GM21825 (cell line): Measurements from ENCODE around the gene STMN3.
A peak's percentile ranks its signal among the peaks of the same experiment; 100 is the strongest.
"Not testable (repeated sequence)": the region's sequence is repeated elsewhere in the genome, so short reads cannot be mapped to it uniquely, and the experiment has no call there.

Experiments
- ATAC-seq: cut with Tn5 transposase; IDR thresholded peaks from one replicate; pipeline ENCODE4 v1.9.1; 2021; ENCODE audit warnings: mild to moderate bottlenecking, moderate library complexity; ENCODE audit not compliant: unreplicated experiment

Gene STMN3

DNA sequence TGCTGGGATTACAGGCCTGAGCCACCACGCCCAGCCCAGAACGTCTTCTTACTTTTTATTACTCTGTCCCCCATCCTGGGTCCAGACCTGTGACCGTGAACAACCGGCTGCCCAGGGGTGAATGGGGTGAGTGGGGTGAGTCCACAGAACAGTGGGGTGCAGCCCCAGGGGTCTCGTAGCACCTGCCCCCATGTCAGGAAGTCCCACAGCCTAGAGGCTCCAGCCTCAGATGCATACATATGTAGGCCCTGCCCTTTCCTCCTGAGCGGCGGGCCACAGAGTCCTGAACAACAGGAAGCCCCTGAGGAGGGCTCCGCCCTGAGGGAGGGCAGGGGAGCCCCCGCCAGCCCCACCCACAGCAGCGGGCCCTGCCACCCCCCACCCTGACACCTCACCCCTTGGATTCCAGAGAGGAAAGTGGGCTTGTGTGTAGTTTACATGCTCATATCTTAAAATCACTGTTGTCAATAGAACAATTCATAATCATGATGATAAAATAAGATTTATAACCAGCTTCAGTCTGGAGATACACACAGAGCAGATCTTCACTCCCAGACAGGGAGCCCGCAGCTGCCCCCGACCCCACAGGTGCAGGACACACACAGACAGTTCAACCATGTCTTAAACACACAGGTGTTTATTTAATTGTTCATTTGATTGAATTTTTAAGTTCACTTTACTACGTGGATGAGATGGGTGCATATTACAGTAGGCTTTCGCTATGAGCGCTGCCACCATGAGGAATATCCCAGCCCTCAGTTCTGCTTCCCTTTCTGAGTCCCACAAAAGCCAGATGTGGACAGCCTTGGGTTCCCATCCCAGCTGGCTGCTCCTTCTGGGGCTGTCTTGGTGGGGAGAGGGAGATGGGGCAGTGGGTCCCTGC lies 13.9 kb downstream of the STMN3 start:
- ATAC-seq = no peak

DNA sequence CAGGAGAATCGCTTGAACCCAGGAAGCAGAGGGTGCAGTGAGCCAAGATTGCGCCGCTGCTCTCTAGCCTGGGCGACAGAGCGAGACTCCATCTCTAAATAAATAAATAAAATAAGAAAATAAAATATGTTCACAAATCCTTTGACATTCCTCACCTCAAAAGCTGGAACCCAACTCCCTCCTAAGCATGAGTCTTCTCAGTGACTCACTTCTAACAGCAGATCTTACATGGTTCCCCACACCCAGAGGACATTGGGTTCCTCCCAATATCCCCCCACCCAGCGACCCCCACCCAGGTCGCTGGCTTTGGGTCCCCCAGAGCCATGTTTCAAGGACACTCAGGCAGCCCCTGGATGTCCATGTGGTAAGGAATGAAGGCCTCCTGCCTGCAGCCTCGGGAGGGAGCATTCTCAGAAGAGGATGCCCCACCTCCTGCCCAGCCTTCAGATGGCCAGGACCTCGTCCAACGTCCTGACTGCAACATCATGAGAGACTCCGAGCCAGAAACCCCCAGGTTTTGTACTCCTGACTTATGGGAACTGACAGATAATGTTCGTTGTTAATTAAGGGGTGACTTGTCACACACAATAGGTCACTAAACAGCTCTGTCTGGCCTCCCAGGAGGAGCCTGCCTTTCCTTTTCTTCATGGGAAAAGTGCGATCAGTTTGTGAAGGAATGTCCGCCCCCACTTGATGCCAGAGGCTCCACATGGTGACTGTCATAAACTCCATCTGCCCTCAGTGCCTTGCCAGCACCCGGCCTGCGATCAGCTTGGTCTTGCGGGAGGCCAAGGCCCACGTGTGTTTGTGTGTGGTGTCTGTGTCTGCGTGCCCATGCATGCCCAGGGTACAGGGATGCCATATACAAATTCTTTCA lies 16.2 kb downstream of the STMN3 start:
- no peak for ATAC-seq

GRCh38 chr20:63635431-63636141 lies 17.6 kb downstream of the STMN3 start:
- ATAC-seq = peak; percentile 35

- ATAC-seq = no peak
These were observed 19.5 kb downstream of the STMN3 start for GRCh38 chr20:63633732-63634131.

DNA sequence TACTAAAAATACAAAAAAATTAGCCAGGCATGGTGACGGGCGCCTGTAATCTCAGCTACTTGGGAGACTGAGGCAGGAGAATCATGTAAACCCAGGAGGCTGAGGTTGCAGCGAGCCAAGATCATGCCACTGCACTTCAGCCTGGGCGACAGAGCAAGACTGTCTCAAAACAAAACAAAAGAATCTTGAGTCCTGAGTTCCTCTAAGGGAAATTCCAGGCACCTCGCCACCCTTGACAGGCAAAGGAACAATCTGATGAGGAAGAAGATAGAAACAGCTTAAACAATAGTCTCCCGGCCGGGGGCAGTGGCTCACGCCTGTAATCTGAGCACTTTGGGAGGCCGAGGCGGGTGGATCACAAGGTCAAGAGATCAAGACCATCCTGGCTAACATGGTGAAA lies 21.8 kb downstream of the STMN3 start:
- not testable (repeated sequence) for ATAC-seq

- ATAC-seq = not testable (repeated sequence)
These were observed 22.3 kb downstream of the STMN3 start for GRCh38 chr20:63630956-63631355.

DNA sequence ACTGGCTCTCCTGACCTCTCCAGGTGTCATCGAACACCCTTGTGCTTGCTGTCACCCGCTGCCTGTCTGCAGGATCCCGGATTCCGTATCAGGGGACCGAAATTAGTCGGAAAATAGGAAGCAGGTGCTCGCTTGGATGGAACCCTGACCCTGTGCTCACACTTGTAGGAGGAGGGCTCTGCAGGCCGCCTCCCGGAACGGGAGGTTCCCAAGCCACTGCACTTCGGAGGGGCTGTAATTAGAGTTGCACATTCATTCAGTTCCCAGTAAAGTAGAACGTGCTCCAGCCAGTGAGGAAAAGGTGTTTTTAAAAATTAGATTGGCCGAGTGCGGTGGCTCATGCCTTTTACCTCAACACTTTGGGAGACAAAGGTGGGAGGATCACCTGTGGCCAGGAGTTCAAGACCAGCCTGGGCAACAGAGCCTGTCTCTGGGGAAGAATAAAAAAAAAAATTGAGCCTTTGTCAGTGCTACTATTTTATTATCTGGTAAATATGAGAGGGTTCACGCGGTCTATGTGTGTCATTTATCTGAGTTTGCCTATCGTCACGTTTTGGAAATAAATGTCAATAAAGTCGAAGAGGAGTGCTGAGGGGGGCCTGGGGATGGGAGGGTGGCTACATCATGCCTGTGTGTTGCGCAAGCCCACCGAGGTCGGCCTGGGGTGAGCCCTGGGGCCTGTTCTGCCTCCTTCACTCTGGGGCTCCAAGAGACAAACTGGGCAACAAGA lies 24.8 kb downstream of the STMN3 start:
- ATAC-seq = no peak

DNA sequence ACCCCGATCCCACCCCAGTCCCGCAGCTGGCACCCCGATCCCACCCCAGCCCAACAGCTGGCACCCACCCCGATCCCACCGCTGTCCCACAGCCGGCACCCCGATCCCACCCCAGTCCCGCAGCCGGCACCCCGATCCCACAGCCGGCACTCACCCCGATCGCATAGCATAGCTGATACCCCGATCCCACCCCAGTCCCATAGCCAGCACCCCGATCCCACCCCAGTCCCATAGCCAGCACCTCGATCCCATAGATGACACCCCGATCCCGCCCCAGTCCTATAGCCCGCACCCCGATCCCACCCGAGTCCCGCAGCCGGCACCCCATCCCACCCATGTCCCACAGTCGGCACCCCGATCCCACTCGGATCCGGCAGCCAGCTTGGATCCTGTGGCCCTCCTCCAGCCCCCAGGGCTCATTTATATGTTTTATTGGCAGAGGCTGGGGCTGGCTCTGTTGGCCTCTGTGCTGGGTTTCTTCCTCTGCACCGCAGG lies 25.4 kb downstream of the STMN3 start:
- no peak for ATAC-seq

- peak; percentile 58 for ATAC-seq
These were observed 26.0 kb downstream of the STMN3 start for GRCh38 chr20:63627129-63627750.

- peak; percentile 37 for ATAC-seq
These were observed 26.6 kb downstream of the STMN3 start, which contains the start of gene GMEB2 for GRCh38 chr20:63626424-63627128. Gene GMEB2 (minus strand): TSS chr20:63627101. CDS start chr20:63619397, 7,704 bp downstream.

DNA sequence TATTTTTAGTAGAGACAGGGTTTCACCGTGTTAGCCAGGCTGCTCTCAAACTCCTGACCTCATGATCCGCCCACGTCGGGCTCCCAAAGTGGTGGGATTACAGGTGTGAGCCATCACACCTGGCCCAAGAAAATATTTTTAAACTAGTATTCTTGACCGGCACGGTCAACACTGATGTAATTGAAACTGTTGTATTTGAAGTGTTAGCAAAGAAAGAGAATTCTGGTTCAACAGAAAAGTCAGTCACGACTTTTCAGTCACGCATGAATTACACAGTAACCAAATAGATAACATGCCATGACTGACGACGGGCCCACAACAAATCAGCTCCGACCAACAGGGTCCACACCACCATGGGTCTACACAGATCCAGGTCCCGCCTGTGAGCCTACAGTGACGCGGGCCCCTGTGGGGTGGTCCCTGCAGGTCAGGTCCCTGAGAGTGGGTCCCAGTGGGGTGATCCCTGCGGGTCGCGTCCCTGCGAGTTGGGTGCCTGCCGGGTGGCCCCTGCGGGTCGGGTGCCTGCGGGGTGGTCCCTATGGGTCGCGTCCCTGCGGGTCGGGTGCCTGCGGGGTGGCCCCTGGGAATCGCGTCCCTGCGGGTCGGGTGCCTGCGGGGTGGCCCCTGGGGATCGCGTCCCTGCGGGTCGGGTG lies 27.3 kb downstream of the STMN3 start:
- ATAC-seq = no peak

GRCh38 chr20:63624486-63624885 lies 28.7 kb downstream of the STMN3 start:
- no peak for ATAC-seq

GRCh38 chr20:63622732-63623131 lies 30.5 kb downstream of the STMN3 start:
- no peak for ATAC-seq

DNA sequence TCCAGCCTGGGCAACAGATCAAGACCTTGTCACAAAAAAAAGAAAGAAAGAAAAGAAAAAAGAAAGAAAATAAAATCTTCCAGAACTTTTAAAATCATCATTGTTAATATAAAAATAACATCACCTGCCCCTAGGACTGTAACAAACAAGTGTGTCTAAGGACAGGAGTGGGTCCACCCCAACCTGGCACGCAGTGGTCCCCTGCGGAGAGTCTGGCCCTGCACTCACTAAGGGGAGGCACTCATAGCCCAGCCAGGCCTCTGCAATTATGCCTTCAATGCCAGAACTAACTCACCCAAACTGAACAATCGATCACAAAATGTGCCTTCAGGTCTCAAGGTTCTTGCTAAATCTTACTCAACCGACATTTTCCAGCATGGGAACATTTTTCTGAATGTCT lies 31.1 kb downstream of the STMN3 start:
- no peak for ATAC-seq

DNA sequence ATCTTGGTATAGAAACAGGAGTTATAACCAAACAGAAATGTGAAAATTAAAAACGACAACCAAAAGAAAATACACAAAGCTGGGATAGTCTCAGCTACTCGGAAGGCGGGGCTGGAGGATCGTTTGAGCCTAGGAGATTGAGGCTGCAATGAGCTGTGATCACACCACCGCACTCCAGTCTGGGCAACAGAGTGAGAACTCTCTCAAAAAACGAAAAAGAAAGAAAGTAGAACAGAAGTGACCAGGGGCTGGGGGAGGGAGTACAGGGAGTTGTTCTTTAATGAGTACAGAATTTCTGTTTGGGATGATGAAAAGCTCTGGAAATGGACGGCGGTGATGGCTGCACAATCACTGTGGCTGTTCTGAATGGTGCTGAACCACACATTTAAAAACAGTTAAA lies 32.2 kb downstream of the STMN3 start:
- ATAC-seq = no peak

GRCh38 chr20:63619505-63619904 lies 33.7 kb downstream of the STMN3 start:
- ATAC-seq = no peak

DNA sequence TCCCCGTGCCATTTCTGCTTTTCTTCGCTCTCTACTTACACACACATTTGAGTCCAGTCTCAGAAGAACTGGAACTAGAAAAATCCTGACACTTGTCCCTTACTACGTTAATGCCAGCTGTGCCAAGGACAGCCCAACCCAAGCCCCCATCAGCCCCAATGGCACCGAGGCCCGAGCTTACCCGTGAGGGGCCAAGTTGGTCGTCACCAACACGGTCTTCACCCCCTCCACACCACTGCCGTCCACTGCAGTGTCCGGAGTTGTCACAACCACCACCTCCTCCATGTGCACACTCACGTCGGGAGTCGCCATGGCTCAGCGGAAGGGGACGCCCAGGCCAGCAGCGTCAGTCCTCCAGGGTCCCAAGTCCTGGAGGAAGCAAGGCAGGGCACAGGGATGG lies 34.1 kb downstream of the STMN3 start:
- no peak for ATAC-seq

DNA sequence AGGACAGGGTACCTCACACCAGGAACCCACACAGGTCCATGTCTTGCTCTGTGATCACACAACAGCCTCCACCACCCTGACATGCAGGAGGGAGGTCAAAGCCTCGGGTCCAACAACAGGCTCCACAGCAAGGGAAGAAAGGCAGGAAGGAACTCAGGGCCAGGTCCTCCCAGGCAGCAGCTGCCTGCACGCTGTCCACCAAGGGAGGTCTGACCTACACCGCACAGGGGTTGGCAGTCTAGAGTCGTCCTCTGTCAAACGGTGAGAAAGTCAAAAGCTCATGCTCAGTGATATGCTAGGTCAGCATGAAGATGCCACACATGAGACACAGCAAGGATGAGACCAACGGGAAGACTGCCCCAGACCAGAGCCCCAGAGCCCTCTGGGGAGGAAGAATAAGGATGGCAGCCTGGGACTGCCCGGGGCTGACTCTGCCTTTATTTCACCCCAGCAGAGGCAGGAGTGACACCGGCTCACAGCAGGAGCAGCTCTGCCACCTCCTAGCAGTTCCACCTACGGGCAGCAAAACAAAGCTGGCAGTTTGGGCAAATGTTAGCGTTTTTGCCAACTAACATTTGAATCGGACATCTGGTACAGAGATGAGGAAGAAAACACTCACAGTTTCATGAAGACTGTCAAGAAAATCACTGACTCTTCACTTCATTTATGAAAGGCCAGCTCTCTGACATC lies 34.8 kb downstream of the STMN3 start:
- ATAC-seq = no peak
